Skeletal muscle tissue (tissue), 4 donors: ENCODE results near the gene GRID1. TPM values are rescaled to one million over a fixed set of nuclear protein-coding genes. Genes with fewer than 3 reads are reported as not detected.

Experiments
- H3K27ac ChIP-seq: one replicate; pipeline ENCODE4 v1.7.0; 2013; ENCODE audit warnings: mild to moderate bottlenecking, low read depth, low read length, inconsistent platforms
- H3K27me3 ChIP-seq, 3 donors: one replicate each; pipeline ENCODE4 v1.7.0; 2013; ENCODE audit warnings: low read length in 3 of 3; ENCODE audit not compliant: control insufficient read depth in 3 of 3, insufficient read depth in 3 of 3
- H3K36me3 ChIP-seq, 3 donors: one replicate each; pipeline ENCODE4 v1.7.0; 2013; ENCODE audit warnings: low read length in 3 of 3; ENCODE audit not compliant: control insufficient read depth in 3 of 3, insufficient read depth in 3 of 3
- H3K4me1 ChIP-seq, 3 donors: one replicate each; pipeline ENCODE4 v1.7.0; 2013; ENCODE audit warnings: low read length in 3 of 3, mild to moderate bottlenecking in 3 of 3; ENCODE audit not compliant: control insufficient read depth in 3 of 3, insufficient read depth in 3 of 3
- H3K4me3 ChIP-seq, 3 donors: one replicate each; pipeline ENCODE4 v1.7.0; 2013; ENCODE audit warnings: low read length in 3 of 3
- H3K9ac ChIP-seq, 3 donors: one replicate each; pipeline ENCODE4 v1.7.0; 2013; ENCODE audit warnings: low read length in 3 of 3, mild to moderate bottlenecking in 3 of 3, moderate library complexity in 2 of 3, low read depth in 1 of 3
- H3K9me3 ChIP-seq, 3 donors: one replicate each; pipeline ENCODE4 v1.7.0; 2013; ENCODE audit warnings: low read length in 3 of 3; ENCODE audit not compliant: control insufficient read depth in 3 of 3
- total RNA-seq: library from RNA; depleted of rRNA; stranded (reverse); fragments of >200 nt; gene quantifications from one replicate; pipeline ENCODE4 v1.2.3, GENCODE V29; 2014
- donor health status: Osteomylitis.

GRID1 gene
- total RNA-seq, 1 donor from 2014 or later, result 2.1 TPM

DNA sequence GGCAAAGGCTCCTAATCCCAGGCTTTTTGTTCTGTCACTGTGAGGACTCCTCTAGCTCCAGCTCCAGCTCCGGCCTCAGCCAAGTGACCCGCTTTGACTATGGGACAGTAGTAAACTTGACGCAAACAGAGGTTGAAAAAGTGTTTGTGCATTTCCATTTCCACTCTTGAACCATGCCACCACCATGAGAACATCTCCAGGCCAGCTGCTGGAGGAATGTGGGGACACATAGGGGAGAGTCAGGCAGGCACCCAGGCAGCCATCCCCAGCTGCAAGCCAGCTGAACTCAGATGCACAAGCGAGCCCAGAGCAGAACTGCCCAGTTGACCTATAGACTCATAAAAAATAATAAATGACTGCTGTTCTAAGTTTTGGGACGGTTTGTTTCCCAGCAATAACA, 224.7 kb downstream of the GRID1 start:
- H3K4me3 ChIP-seq, result no peak overlapping the region
- H3K36me3 ChIP-seq, result no peaks in the 10 kb centered on the region
- no peak overlapping the region for H3K27ac ChIP-seq
- H3K27me3 ChIP-seq, result peaks cover 0 to 7% (median 4%) of the 10 kb centered on the region in 3 donors
- H3K4me1 ChIP-seq, result no peaks in the 10 kb centered on the region
- no peaks in the 10 kb centered on the region for H3K9me3 ChIP-seq
- no peak overlapping the region for H3K9ac ChIP-seq

DNA sequence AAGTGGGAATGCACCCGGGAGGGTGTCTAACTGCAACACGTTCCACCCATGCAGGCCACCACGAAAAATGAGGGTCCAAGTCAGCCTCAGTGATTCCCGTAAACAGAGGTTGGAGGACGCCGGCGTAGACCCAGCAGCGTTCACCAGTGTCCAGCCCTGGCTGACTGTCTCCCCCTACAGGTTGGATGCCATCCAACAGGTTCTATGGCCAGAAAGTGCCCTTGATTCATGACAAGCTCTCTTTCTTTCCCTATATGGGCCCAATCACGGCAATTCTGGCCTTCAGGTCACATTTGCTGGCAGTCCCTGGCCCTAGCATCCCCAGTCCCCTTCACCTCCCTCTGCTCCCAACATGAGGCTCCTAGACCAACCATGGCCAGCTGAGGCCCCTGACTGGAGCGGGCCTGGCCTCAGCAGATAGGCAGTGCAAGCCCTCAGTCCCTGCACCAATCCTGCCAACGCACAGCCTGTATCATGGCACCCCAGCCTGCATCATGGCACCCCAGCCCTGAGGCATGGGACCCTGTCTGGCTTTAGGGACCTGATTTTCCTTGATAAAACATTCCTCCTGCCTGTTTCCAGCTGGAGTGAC, 227.4 kb downstream of the GRID1 start:
- H3K4me3 ChIP-seq, result no peak overlapping the region

DNA sequence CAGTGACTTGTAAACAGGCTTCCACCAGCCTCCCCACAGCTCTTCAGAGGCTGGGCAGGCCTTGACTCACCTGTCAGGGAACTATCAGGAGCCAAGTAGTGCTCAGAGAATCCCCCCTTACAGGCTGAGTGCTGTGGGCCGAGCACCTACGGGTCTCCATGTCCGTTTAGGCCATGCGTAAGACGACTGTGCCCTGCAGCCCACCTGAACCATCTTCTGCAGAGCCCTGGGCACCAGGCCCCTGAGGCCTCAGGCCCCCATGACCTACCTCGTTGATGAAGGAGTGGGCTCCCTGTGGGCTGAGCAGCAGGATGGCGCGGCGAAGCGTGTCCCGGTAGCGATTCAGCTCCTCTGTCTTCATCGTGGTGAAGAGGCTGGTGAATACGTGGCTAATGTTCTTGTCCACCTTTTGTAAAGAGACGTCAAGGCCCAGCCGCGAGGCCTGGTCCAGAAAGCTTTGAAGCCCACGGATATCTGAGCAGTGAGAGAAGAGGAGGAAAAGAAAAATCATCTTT, 228.0 kb downstream of the GRID1 start:
- Histone ChIP-seq H3K36me3 (no peaks in the 10 kb centered on the region), H3K27me3 (peaks cover 0 to 4% (median 4%) of the 10 kb centered on the region in 3 donors)

More for the DNA sequence above, 227.4 kb downstream of the GRID1 start:
- Histone ChIP-seq H3K27me3 (peaks cover 0 to 4% (median 4%) of the 10 kb centered on the region in 3 donors), H3K9ac (no peak overlapping the region), H3K27ac (no peak overlapping the region), H3K36me3 (no peaks in the 10 kb centered on the region), H3K4me1 (no peaks in the 10 kb centered on the region), H3K9me3 (no peaks in the 10 kb centered on the region)

DNA sequence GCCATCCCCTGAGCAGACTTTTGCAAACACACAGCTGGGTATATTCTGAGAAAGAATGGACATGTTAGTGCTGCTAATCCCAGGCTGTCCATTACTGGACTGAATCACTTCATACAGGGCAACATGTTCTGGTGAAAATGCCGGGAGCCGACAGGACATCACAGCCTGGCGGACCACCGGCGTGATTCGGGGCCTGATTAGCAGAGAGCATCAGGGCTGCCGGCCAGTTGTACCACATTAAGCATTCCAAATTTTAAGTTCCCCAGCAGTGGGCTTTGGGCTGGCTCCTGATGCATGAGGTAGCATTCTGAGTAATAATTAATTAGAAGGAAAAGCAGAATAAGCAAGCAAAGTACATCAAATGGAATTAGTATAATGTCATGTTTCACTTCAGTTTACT, 229.0 kb downstream of the GRID1 start:
- H3K36me3 ChIP-seq, result no peaks in the 10 kb centered on the region
- no peak overlapping the region for H3K27ac ChIP-seq
- H3K27me3 ChIP-seq, result peaks cover 0 to 6% (median 4%) of the 10 kb centered on the region in 3 donors
- no peaks in the 10 kb centered on the region for H3K4me1 ChIP-seq
- no peak overlapping the region for H3K9ac ChIP-seq
- no peaks in the 10 kb centered on the region for H3K9me3 ChIP-seq
- no peak overlapping the region for H3K4me3 ChIP-seq

More for the DNA sequence above, 228.0 kb downstream of the GRID1 start:
- no peaks in the 10 kb centered on the region for H3K9me3 ChIP-seq
- no peaks in the 10 kb centered on the region for H3K4me1 ChIP-seq
- no peak overlapping the region for H3K9ac ChIP-seq
- H3K27ac ChIP-seq, result no peak overlapping the region
- H3K4me3 ChIP-seq, result no peak overlapping the region

DNA sequence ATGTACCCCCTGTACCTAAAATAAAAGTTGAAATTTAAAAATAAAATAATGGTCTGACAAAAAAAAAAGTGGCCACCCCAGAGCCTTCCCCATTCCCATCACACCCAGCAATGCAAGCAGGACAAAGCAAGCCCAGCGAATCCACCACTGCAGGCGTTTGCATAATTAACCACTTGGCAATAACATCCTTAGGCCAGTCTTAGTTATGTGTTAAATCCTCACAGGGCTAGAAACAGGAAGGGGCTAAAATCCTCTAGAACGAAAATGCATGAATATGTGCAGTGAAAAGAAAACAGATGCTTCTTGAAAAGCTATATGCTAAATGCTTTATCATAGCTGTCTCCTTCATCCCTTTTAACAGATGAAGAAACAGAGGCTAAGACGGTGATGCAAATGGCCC, 229.7 kb downstream of the GRID1 start:
- no peaks in the 10 kb centered on the region for H3K36me3 ChIP-seq
- H3K27me3 ChIP-seq, result peaks cover 0 to 6% (median 0%) of the 10 kb centered on the region in 3 donors
- H3K27ac ChIP-seq, result no peak overlapping the region
- no peaks in the 10 kb centered on the region for H3K4me1 ChIP-seq
- H3K9me3 ChIP-seq, result no peaks in the 10 kb centered on the region
- no peak overlapping the region for H3K9ac ChIP-seq
- H3K4me3 ChIP-seq, result no peak overlapping the region

DNA sequence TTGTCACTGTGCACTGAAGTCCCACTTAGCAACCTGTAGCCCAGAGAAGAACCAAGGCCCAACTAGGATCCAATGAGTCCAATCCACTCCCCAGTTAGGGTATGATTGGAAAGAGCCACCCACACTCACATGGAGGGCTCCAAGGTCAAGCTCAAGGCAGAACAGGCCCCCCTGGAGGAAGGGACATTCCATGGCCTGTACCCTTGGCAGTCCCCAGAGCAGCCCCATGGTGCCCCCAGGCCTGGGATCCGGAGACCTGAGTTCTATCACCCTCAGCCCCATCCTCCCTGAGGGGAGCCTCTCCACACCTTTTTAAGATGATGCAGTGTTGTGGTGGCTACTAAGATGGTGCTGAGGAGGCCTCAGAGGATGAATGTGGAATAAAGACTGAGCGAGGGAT, 231.4 kb downstream of the GRID1 start:
- Histone ChIP-seq H3K36me3 (no peaks in the 10 kb centered on the region), H3K4me3 (no peak overlapping the region), H3K9me3 (no peaks in the 10 kb centered on the region), H3K4me1 (no peaks in the 10 kb centered on the region), H3K27ac (no peak overlapping the region), H3K9ac (no peak overlapping the region), H3K27me3 (peaks cover 0 to 2% (median 0%) of the 10 kb centered on the region in 3 donors)

DNA sequence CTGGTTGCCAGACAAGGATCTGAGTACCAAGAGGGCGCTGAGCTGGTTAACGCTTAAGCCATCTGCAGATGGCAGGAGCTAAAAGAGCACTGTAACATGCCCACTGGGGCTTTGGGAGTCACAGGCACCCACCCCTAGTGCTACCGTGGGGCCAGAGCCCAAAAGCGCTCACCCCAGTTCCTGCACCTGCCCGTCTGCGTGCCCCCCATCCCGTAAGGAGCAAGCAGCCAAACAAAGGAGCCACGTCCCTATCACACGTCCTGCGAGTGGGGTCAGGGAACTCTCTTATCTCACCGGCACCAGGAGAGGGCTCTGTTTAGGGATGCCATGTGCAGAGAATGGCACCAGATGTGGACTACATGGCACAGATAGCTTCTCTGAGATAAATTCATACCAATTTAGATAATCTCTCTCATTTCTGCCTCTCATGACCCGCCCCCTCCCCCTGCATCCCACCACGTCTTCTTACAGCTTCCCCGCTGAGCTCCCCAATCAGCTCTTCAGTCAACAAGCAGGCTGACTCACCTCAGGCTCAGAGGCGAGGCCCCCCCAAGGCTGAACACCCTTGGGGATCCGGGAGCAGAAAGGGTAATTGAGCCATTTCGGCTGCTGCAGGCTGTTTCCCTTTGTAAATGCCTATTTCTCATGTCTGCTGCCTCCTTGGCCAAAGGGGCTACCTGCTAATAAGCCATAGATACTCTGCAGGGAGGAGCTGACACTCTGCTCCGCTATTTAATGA, 235.7 kb downstream of the GRID1 start:
- Histone ChIP-seq H3K4me1 (no peaks in the 10 kb centered on the region), H3K4me3 (no peak overlapping the region), H3K36me3 (no peaks in the 10 kb centered on the region), H3K9ac (no peak overlapping the region), H3K27me3 (peaks cover 0 to 7% (median 3%) of the 10 kb centered on the region in 3 donors), H3K9me3 (no peaks in the 10 kb centered on the region), H3K27ac (no peak overlapping the region)

DNA sequence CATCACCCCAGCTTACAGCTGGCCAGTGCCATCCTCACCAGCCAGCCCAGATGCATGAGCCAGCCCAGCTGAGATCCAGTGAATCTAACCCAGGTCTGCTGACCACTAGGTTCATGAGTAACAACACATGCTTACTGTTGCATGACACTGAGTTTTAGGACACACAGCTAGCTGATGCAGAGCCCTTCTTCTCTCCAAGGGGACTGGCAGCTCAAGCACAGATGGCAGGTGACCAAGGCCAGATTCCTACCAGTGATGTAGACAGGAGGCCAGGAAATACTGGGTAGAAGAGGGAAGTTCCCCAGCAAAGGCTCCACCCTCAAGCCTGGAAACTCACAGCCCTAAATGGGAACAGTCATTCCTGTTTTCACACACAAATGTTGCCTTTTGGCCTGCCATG, 236.6 kb downstream of the GRID1 start:
- peaks cover 0 to 7% (median 3%) of the 10 kb centered on the region in 3 donors for H3K27me3 ChIP-seq

DNA sequence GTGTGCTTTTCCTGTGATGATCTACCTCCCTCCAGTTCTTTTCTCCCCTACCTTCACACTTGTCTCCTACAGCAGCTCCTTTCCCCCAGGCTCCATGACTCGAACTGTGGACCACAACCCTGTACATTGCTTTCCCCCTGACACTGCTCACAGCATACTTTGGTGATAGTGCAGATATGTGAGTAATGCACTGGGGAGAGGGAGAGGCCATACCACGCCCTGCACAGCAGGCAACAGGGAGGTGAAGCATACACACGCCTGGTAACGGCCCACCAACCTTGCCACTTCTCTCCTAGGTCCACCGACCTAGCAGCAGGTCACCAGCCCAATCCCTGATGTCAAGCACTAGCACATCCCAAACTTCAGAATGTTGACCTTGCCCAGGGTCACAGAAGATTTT, 238.2 kb downstream of the GRID1 start:
- Histone ChIP-seq H3K27ac (no peak overlapping the region), H3K9me3 (no peaks in the 10 kb centered on the region), H3K9ac (no peak overlapping the region), H3K27me3 (peaks cover 0 to 6% (median 3%) of the 10 kb centered on the region in 3 donors), H3K36me3 (no peaks in the 10 kb centered on the region), H3K4me1 (no peaks in the 10 kb centered on the region), H3K4me3 (no peak overlapping the region)

More for the DNA sequence above, 236.6 kb downstream of the GRID1 start:
- Histone ChIP-seq H3K9ac (no peak overlapping the region), H3K4me3 (no peak overlapping the region), H3K27ac (no peak overlapping the region), H3K4me1 (no peaks in the 10 kb centered on the region), H3K9me3 (no peaks in the 10 kb centered on the region), H3K36me3 (no peaks in the 10 kb centered on the region)

DNA sequence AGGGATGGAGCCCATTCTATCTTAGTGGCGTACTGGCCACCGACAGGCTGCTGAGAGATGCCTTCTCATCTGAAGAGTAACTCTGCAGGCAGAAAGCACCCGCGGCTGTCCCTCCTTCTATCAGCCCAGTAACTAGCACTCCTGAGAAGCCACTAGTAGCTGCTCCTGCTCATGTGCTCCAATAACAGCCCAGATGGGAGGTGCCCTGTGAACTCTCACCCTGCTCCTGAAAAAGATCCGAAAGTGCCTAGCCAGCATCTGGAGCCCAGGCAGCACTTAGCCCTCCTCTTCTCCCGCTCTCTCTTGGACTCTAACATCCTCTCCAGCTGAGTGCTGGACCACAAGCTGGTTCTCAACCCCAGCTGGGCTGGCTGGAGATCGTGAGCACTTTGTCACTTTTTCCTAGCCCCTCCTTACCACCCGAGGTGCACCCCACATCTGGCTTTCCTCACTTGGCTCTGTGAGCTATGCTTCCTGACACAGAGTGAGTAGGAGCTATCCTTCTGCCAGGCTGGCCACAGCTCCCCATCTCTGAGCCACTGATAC, 239.2 kb downstream of the GRID1 start:
- H3K9ac ChIP-seq, result no peak overlapping the region
- H3K36me3 ChIP-seq, result no peaks in the 10 kb centered on the region
- no peak overlapping the region for H3K4me3 ChIP-seq
- H3K9me3 ChIP-seq, result no peaks in the 10 kb centered on the region
- peaks cover 0 to 4% (median 3%) of the 10 kb centered on the region in 3 donors for H3K27me3 ChIP-seq
- H3K27ac ChIP-seq, result no peak overlapping the region
- no peaks in the 10 kb centered on the region for H3K4me1 ChIP-seq
